Nephron progenitor cell (in vitro differentiated cells): ENCODE results near the gene SLC15A3.

Experiments
- DNase-seq: peaks from one replicate; pipeline ENCODE4 v3.0.0; 2021
- H3K27ac Mint-ChIP-seq: 2 replicates; pipeline ENCODE4 v1.8.0; 2021; ENCODE audit warnings: mild to moderate bottlenecking, moderate library complexity, mixed read lengths
- H3K27me3 Mint-ChIP-seq: 2 replicates; pipeline ENCODE4 v1.8.0; 2021; ENCODE audit warnings: mild to moderate bottlenecking, low read depth, mixed read lengths; ENCODE audit not compliant: poor library complexity
- H3K36me3 Mint-ChIP-seq: 2 replicates; pipeline ENCODE4 v1.8.0; 2021; ENCODE audit warnings: low read depth, mixed read lengths
- H3K4me1 Mint-ChIP-seq: 2 replicates; pipeline ENCODE4 v1.8.0; 2021; ENCODE audit warnings: mixed read lengths
- H3K4me3 Mint-ChIP-seq: 2 replicates; pipeline ENCODE4 v1.8.0; 2021; ENCODE audit warnings: mild to moderate bottlenecking, moderate library complexity, mixed read lengths
- H3K9me3 Mint-ChIP-seq: 2 replicates; pipeline ENCODE4 v1.8.0; 2021; ENCODE audit warnings: mild to moderate bottlenecking, moderate library complexity, mixed read lengths
- TF ChIP-seq, protein P1 (sequence below): fragments of 200-600 bp; sonication (generic); IDR thresholded peaks from 2 replicates; pipeline ENCODE4 v1.5.0; 2021; ENCODE audit warnings: antibody characterized with exemption

The SLC15A3 gene

DNA sequence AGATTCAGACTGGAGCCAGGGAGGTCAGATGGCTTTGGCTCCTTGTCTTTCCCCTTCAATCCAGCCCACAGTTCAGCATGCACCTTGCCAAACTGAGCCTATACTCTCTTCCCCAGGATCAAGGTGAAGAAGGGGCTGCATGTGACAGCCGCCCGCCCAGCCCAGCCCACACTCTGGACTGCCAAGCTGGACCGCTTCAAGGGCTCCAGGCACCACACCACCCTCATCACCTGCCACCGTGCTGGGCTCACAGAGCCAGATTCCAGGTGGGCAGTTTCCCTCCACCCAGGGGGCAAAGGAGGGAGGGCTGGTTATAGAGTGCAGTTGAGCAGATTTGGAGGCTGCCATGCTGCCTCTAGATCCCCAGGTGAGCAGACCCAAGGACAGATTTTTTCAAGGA is 21.6 kb downstream of the SLC15A3 start:
- DNase-seq: no peak
- Mint-ChIP-seq H3K4me1 (peaks cover 36% of the 10 kb centered on the region), H3K27ac (peak overlapping the region; percentile 69), H3K36me3 (peaks cover 59% of the 10 kb centered on the region), H3K9me3 (no peaks in the 10 kb centered on the region), H3K4me3 (no peak overlapping the region), H3K27me3 (no peaks in the 10 kb centered on the region)
- TF ChIP-seq, protein P1, sequence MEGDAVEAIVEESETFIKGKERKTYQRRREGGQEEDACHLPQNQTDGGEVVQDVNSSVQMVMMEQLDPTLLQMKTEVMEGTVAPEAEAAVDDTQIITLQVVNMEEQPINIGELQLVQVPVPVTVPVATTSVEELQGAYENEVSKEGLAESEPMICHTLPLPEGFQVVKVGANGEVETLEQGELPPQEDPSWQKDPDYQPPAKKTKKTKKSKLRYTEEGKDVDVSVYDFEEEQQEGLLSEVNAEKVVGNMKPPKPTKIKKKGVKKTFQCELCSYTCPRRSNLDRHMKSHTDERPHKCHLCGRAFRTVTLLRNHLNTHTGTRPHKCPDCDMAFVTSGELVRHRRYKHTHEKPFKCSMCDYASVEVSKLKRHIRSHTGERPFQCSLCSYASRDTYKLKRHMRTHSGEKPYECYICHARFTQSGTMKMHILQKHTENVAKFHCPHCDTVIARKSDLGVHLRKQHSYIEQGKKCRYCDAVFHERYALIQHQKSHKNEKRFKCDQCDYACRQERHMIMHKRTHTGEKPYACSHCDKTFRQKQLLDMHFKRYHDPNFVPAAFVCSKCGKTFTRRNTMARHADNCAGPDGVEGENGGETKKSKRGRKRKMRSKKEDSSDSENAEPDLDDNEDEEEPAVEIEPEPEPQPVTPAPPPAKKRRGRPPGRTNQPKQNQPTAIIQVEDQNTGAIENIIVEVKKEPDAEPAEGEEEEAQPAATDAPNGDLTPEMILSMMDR: no peak

DNA sequence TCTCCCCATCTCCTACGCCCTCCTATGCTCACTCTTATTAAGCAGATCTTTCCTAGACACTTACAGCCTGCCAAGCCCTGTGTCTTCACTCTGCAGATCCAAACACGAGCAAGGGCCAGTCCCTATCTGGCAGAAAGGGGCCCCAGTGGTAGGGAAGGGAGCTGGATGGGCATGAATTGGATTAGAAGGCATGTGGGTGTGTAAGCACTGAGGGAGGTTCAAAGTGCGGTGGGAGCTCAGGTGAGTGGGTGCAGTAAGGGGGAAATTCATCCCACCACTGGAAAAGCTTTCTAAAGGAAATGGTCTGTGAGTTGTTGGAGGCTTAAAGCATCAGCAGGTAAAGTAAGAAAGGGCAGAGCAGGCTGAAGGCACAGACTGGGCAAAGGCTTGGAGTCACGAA is 22.2 kb downstream of the SLC15A3 start:
- peaks cover 58% of the 10 kb centered on the region for H3K36me3 Mint-ChIP-seq
- TF ChIP-seq, protein P1: no peak
- H3K9me3 Mint-ChIP-seq: no peaks in the 10 kb centered on the region
- no peak overlapping the region for H3K4me3 Mint-ChIP-seq
- peaks cover 40% of the 10 kb centered on the region for H3K4me1 Mint-ChIP-seq
- no peaks in the 10 kb centered on the region for H3K27me3 Mint-ChIP-seq
- H3K27ac Mint-ChIP-seq: peak overlapping the region; percentile 6
- no peak for DNase-seq

DNA sequence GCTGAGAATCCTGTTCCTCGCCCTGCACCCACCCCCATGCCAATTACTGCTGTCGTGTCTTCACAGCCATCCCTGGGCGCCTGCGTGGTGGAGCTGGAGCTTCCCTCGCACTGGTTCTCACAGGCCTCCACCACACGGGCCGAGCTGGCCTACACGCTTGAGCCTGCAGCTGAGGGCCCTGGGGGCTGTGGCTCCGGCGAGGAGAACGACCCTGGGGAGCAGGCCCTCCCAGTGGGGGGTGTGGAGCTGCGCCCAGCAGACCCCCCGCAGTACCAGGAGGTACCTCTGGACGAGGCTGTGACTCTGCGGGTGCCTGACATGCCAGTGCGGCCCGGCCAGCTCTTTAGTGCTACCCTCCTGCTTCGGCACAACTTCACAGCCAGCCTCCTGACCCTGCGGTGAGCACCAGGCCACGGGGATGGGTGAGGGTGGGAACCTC is 23.4 kb downstream of the SLC15A3 start:
- no peak for DNase-seq
- Mint-ChIP-seq H3K36me3 (peaks cover 52% of the 10 kb centered on the region), H3K9me3 (no peaks in the 10 kb centered on the region), H3K4me1 (peaks cover 40% of the 10 kb centered on the region), H3K27me3 (no peaks in the 10 kb centered on the region), H3K4me3 (no peak overlapping the region), H3K27ac (no peak overlapping the region)
- TF ChIP-seq, protein P1: no peak

DNA sequence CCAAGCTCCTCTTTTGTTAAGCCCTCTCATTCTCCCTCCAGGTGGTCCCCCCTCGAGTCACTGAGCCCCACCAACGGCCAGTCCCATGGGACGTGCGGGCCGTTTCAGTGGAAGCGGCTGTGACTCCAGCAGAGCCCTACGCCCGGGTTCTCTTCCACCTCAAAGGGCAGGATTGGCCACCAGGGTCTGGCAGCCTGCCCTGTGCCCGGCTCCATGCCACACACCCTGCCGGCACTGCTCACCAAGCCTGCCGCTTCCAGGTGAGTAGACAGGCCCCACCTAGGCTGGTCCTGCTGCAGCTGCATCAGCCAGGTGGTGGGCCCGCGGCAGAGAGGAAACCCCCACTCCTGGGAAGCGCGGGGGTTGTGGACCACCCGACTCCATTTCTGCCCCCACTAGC is 24.4 kb downstream of the SLC15A3 start:
- H3K9me3 Mint-ChIP-seq: no peaks in the 10 kb centered on the region
- H3K4me1 Mint-ChIP-seq: peaks cover 48% of the 10 kb centered on the region
- no peak overlapping the region for H3K27ac Mint-ChIP-seq
- DNase-seq: no peak
- no peak overlapping the region for H3K4me3 Mint-ChIP-seq
- TF ChIP-seq, protein P1: no peak
- no peaks in the 10 kb centered on the region for H3K27me3 Mint-ChIP-seq
- peaks cover 52% of the 10 kb centered on the region for H3K36me3 Mint-ChIP-seq

DNA sequence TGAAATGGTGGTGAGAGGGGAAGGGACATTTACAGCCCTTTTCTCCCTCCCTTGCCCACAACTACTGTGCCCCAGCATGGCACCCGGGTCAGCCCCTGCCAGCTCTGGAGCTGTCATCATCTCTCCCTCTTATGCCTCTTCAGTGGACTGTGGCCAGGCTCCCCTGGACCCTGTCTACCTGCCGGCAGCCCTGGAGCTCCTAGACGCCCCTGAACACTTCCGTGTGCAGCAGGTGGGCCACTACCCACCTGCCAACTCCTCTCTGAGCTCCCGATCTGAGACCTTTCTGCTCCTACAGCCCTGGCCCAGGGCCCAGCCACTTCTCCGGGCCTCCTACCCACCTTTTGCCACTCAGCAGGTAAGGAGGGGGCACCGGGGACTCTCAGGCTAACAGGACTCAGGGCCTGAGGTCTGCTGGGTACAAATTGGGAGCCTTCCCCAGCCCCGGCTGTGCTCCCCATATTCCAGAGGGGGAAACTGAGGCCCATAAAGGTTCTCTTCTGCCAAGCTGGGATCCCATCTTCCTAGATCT is 24.8 kb downstream of the SLC15A3 start:
- no peak for DNase-seq
- Mint-ChIP-seq H3K27me3 (peaks cover 4% of the 10 kb centered on the region), H3K27ac (no peak overlapping the region), H3K4me3 (no peak overlapping the region), H3K4me1 (peaks cover 49% of the 10 kb centered on the region), H3K9me3 (no peaks in the 10 kb centered on the region), H3K36me3 (peaks cover 53% of the 10 kb centered on the region)
- TF ChIP-seq, protein P1: no peak

DNA sequence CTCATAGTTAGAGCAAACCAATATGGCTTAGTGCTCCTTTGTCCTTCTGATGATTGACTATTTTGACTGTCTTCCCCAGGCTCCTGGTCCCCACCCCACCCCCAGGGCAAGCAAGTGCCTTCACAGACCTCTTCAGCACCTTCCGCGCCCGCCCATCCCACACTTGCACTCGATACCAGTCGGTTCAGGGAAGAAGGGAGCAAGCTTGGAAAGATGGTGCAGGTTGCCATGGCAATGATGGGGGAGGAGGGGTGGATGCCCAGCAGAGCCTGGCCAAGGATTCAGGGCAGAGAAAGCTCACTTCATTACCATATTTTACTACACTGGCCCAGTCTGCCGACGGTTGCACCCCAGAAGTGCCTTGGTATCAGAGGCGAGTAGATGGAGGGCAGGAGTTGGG is 25.5 kb downstream of the SLC15A3 start:
- Mint-ChIP-seq H3K4me3 (peak overlapping the region; percentile 97), H3K9me3 (no peaks in the 10 kb centered on the region), H3K4me1 (peaks cover 54% of the 10 kb centered on the region), H3K36me3 (peaks cover 55% of the 10 kb centered on the region), H3K27ac (peak overlapping the region; percentile 57), H3K27me3 (peaks cover 6% of the 10 kb centered on the region)
- no peak for DNase-seq
- TF ChIP-seq, protein P1: no peak
